Stimulated activated naive B cell treated with anti-CD40 and anti-IgM and Interleukin-4, amounts not matched to agents 10 μg/mL and 1 μg/mL and 100 μg/mL, for 72 hours (primary cell): Measurements from ENCODE around the gene ARMC7.

Experiments used
- ATAC-seq, 2 donors: fragments of 150-1000 bp; cut with Tn5 transposase; replicated peaks; 2 replicates each; pipeline ENCODE4 v1.10.0; 2021; ENCODE audit warnings: moderate library complexity in 1 of 2
- DNase-seq: peaks from one replicate; pipeline ENCODE4 v3.0.0; 2021
- H3K27ac Mint-ChIP-seq: one replicate; pipeline ENCODE4 v1.8.0; 2022; ENCODE audit warnings: mild to moderate bottlenecking, mixed read lengths
- H3K27me3 Mint-ChIP-seq, 2 donors: one replicate each; pipeline ENCODE4 v1.8.0; 2022; ENCODE audit warnings: mixed read lengths in 2 of 2
- H3K36me3 Mint-ChIP-seq, 2 donors: one replicate each; pipeline ENCODE4 v1.8.0; 2022; ENCODE audit warnings: mixed read lengths in 2 of 2, mild to moderate bottlenecking in 1 of 2
- H3K4me1 Mint-ChIP-seq, 2 donors: one replicate each; pipeline ENCODE4 v1.8.0; 2022; ENCODE audit warnings: mixed read lengths in 2 of 2, mild to moderate bottlenecking in 1 of 2
- H3K4me3 Mint-ChIP-seq, 2 donors: one replicate each; pipeline ENCODE4 v1.8.0; 2022; ENCODE audit warnings: mild to moderate bottlenecking in 2 of 2, mixed read lengths in 2 of 2, moderate library complexity in 1 of 2
- H3K9me3 Mint-ChIP-seq, 2 donors: one replicate each; pipeline ENCODE4 v1.8.0; 2022; ENCODE audit warnings: mixed read lengths in 2 of 2, mild to moderate bottlenecking in 1 of 2

The ARMC7 gene

DNA sequence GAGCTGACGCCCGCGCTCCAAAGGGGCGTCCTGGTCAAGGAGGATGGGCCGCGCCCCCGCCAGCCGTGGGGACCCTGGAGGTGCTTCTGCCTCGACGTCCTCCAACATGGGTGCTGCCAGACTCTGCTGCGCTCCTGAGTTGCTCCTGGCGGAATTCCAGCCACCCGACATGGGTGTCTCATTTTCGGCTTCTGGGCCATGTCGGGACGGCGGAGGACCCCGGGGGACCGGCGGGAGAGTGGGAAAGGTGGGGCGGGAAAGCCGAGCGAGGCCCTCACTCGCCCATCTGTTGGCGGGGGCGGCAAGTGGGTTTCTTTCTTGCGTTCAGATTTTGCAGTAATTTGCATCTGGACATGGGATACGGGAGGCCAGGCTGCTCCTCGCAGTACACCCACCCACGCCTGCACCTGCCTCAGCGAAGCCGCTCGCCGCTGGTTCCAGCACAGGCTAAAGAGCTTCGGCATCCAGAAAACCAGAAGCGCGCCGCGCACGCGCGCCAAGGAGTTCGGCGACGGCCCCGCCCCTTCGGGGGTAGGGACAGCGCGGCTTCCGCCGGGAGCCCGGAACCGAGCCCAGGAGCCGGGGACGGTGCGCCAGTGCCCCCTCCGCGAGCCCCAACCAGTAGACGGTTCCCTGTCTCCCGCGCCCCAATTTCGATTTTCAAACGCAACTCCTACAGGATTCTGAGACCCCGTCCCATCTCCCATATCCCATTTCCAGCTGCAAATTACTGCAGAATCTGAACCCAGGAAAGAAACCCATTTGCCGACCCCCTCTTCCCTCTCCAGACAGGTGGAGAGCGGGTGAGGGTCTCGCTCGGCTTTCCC is at the start of gene ARMC7:
Gene ARMC7 (plus strand): TSS at position 563 of the 827 bp plus-strand sequence. CDS start 320 bp downstream, outside the sequence.
- ATAC-seq = peak; percentile 77 to 83
- H3K4me1 Mint-ChIP-seq = peaks cover 23 to 40% of the 10 kb centered on the region in 2 donors
- peaks cover 10 to 15% of the 10 kb centered on the region in 2 donors for H3K36me3 Mint-ChIP-seq
- H3K27me3 Mint-ChIP-seq = peaks cover 5 to 9% of the 10 kb centered on the region in 2 donors
- peak; percentile 90 for DNase-seq
- peak within 1 kb of the TSS; percentile 85 to 92 for H3K4me3 Mint-ChIP-seq
- H3K27ac Mint-ChIP-seq = peak within 1 kb of the TSS; percentile 85
- peaks cover 0 to 2% of the 10 kb centered on the region in 2 donors for H3K9me3 Mint-ChIP-seq

DNA sequence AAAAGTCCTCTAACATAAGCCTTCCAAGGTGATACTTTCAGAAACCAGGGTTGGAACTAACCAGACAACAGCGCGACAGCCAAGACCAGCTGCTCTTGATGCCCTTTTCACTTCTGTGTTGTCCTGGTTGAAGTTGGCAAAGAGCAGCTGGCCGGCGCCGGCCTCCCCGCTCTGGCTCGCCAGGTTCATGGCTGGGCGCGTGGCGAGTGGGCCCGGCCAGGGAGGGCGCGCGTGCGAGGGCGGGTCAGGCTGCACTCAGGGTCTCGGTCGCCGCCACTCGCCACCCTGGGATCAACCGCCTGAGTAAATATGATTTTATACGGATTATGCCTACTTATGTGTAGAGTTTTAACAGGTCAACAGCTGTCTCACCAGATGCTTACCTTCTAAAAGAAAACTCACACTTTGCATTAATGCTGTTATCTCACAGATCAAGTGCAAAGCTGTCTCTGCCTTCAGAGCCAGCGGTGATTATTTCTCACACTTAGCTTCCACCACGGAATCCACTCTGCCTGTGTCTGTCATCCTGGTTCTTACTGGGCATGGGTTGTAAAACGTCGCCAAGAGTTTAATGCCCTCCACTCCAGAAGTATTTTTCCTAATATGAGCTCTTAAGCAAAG is 49.2 kb upstream of the ARMC7 start:
- DNase-seq = no peak
- H3K27me3 Mint-ChIP-seq = no peaks in the 10 kb centered on the region
- H3K36me3 Mint-ChIP-seq = peaks cover 43 to 62% of the 10 kb centered on the region in 2 donors
- ATAC-seq = no peak
- peaks cover 7 to 14% of the 10 kb centered on the region in 2 donors for H3K4me1 Mint-ChIP-seq
- no peak overlapping the region for H3K27ac Mint-ChIP-seq
- no peaks in the 10 kb centered on the region for H3K9me3 Mint-ChIP-seq
- no peak overlapping the region for H3K4me3 Mint-ChIP-seq

- Mint-ChIP-seq H3K4me1 (peaks cover 10 to 19% of the 10 kb centered on the region in 2 donors), H3K27me3 (no peaks in the 10 kb centered on the region), H3K36me3 (peaks cover 45 to 62% of the 10 kb centered on the region in 2 donors), H3K4me3 (no peak overlapping the region), H3K9me3 (no peaks in the 10 kb centered on the region), H3K27ac (no peak overlapping the region)
- ATAC-seq (no peak), DNase-seq (no peak)
These were observed 48.7 kb upstream of the ARMC7 start for GRCh38 chr17:75061055-75061438.

GRCh38 chr17:75061618-75062017 is 48.2 kb upstream of the ARMC7 start:
- ATAC-seq (no peak), DNase-seq (no peak)
- no peaks in the 10 kb centered on the region for H3K9me3 Mint-ChIP-seq
- no peak overlapping the region for H3K27ac Mint-ChIP-seq
- H3K4me1 Mint-ChIP-seq = peaks cover 10 to 23% of the 10 kb centered on the region in 2 donors
- no peaks in the 10 kb centered on the region for H3K27me3 Mint-ChIP-seq
- peaks cover 40 to 62% of the 10 kb centered on the region in 2 donors for H3K36me3 Mint-ChIP-seq
- H3K4me3 Mint-ChIP-seq = no peak overlapping the region

GRCh38 chr17:75063201-75063600 is 46.6 kb upstream of the ARMC7 start:
- Mint-ChIP-seq H3K27me3 (no peaks in the 10 kb centered on the region), H3K27ac (no peak overlapping the region), H3K36me3 (peaks cover 37 to 58% of the 10 kb centered on the region in 2 donors), H3K9me3 (no peaks in the 10 kb centered on the region), H3K4me3 (no peak overlapping the region), H3K4me1 (peaks cover 12 to 23% of the 10 kb centered on the region in 2 donors)
- no peak for DNase-seq
- no peak for ATAC-seq

- Mint-ChIP-seq H3K27ac (no peak overlapping the region), H3K4me3 (no peak overlapping the region), H3K27me3 (no peaks in the 10 kb centered on the region), H3K9me3 (no peaks in the 10 kb centered on the region), H3K36me3 (peaks cover 37 to 58% of the 10 kb centered on the region in 2 donors), H3K4me1 (peaks cover 12 to 23% of the 10 kb centered on the region in 2 donors)
- DNase-seq (no peak), ATAC-seq (no peak)
These were observed 46.1 kb upstream of the ARMC7 start for GRCh38 chr17:75063626-75064025.

- ATAC-seq (no peak), DNase-seq (no peak)
- H3K27me3 Mint-ChIP-seq = no peaks in the 10 kb centered on the region
- H3K9me3 Mint-ChIP-seq = no peaks in the 10 kb centered on the region
- peaks cover 37 to 58% of the 10 kb centered on the region in 2 donors for H3K36me3 Mint-ChIP-seq
- peak overlapping the region; percentile 39 for H3K27ac Mint-ChIP-seq
- H3K4me1 Mint-ChIP-seq = peaks cover 12 to 23% of the 10 kb centered on the region in 2 donors
- no peak overlapping the region for H3K4me3 Mint-ChIP-seq
These were observed 45.7 kb upstream of the ARMC7 start for GRCh38 chr17:75064040-75064439.

- no peaks in the 10 kb centered on the region for H3K27me3 Mint-ChIP-seq
- peaks cover 36 to 56% of the 10 kb centered on the region in 2 donors for H3K36me3 Mint-ChIP-seq
- H3K4me3 Mint-ChIP-seq = no peak overlapping the region
- H3K4me1 Mint-ChIP-seq = peaks cover 11 to 21% of the 10 kb centered on the region in 2 donors
- H3K27ac Mint-ChIP-seq = no peak overlapping the region
- no peak for DNase-seq
- H3K9me3 Mint-ChIP-seq = no peaks in the 10 kb centered on the region
- no peak for ATAC-seq
These were observed 45.3 kb upstream of the ARMC7 start for GRCh38 chr17:75064460-75064859.

GRCh38 chr17:75064867-75065561 is 44.8 kb upstream of the ARMC7 start:
- DNase-seq (no peak), ATAC-seq (no peak)
- H3K9me3 Mint-ChIP-seq = no peaks in the 10 kb centered on the region
- peak overlapping the region in 1 of 2 donors; percentile 32 for H3K4me3 Mint-ChIP-seq
- peaks cover 34 to 51% of the 10 kb centered on the region in 2 donors for H3K36me3 Mint-ChIP-seq
- no peaks in the 10 kb centered on the region for H3K27me3 Mint-ChIP-seq
- H3K27ac Mint-ChIP-seq = peak overlapping the region; percentile 42
- peaks cover 7 to 15% of the 10 kb centered on the region in 2 donors for H3K4me1 Mint-ChIP-seq

GRCh38 chr17:75065562-75066151 is 44.1 kb upstream of the ARMC7 start:
- peak overlapping the region; percentile 42 for H3K27ac Mint-ChIP-seq
- DNase-seq = no peak
- no peaks in the 10 kb centered on the region for H3K9me3 Mint-ChIP-seq
- ATAC-seq = peak in 1 of 2 donors; percentile 27
- H3K4me1 Mint-ChIP-seq = peaks cover 7 to 14% of the 10 kb centered on the region in 2 donors
- peaks cover 34 to 48% of the 10 kb centered on the region in 2 donors for H3K36me3 Mint-ChIP-seq
- no peaks in the 10 kb centered on the region for H3K27me3 Mint-ChIP-seq
- H3K4me3 Mint-ChIP-seq = peak overlapping the region in 1 of 2 donors; percentile 32

GRCh38 chr17:75067856-75068255 is 41.9 kb upstream of the ARMC7 start:
- DNase-seq (no peak), ATAC-seq (no peak)
- Mint-ChIP-seq H3K9me3 (no peaks in the 10 kb centered on the region), H3K27ac (peak overlapping the region; percentile 69), H3K36me3 (peaks cover 23 to 27% of the 10 kb centered on the region in 2 donors), H3K4me3 (no peak overlapping the region), H3K27me3 (no peaks in the 10 kb centered on the region), H3K4me1 (peaks cover 7 to 14% of the 10 kb centered on the region in 2 donors)

GRCh38 chr17:75068750-75069149 is 41.0 kb upstream of the ARMC7 start:
- DNase-seq (no peak), ATAC-seq (no peak)
- Mint-ChIP-seq H3K4me3 (no peak overlapping the region), H3K9me3 (no peaks in the 10 kb centered on the region), H3K27ac (no peak overlapping the region), H3K4me1 (peaks cover 7 to 14% of the 10 kb centered on the region in 2 donors), H3K36me3 (peaks cover 16 to 18% of the 10 kb centered on the region in 2 donors), H3K27me3 (no peaks in the 10 kb centered on the region)

- no peaks in the 10 kb centered on the region for H3K27me3 Mint-ChIP-seq
- peaks cover 8 to 10% of the 10 kb centered on the region in 2 donors for H3K36me3 Mint-ChIP-seq
- DNase-seq (no peak), ATAC-seq (no peak)
- no peak overlapping the region for H3K27ac Mint-ChIP-seq
- peaks cover 7 to 14% of the 10 kb centered on the region in 2 donors for H3K4me1 Mint-ChIP-seq
- no peak overlapping the region for H3K4me3 Mint-ChIP-seq
- H3K9me3 Mint-ChIP-seq = no peaks in the 10 kb centered on the region
These were observed 40.0 kb upstream of the ARMC7 start for GRCh38 chr17:75069783-75070182.
